Mesendoderm (in vitro differentiated cells): ENCODE measurements around the gene PREX1.

Experiments used
- DNase-seq: peaks from one replicate; pipeline ENCODE4 v3.0.0; 2013
- H2AK5ac ChIP-seq: 2 replicates; pipeline ENCODE4 v1.6.1; 2013; ENCODE audit warnings: low read length, inconsistent platforms
- H2BK120ac ChIP-seq: 2 replicates; pipeline ENCODE4 v1.6.1; 2013; ENCODE audit warnings: low read depth, mild to moderate bottlenecking, low read length, moderate library complexity, mixed read lengths
- H2BK15ac ChIP-seq: replicated peaks from 2 replicates; pipeline ENCODE4 v1.6.1; 2013; ENCODE audit warnings: low read depth, mild to moderate bottlenecking, moderate library complexity
- H2BK5ac ChIP-seq: 2 replicates; pipeline ENCODE4 v1.6.1; 2013; ENCODE audit warnings: low read length, inconsistent platforms
- H3K18ac ChIP-seq: 2 replicates; pipeline ENCODE4 v1.6.1; 2013; ENCODE audit warnings: mild to moderate bottlenecking, low read length, mixed read lengths
- H3K23ac ChIP-seq: one replicate; pipeline ENCODE4 v1.6.1; 2013; ENCODE audit warnings: low read length
- H3K27ac ChIP-seq: 2 replicates; pipeline ENCODE4 v1.5.1; 2013; ENCODE audit warnings: low read depth, mild to moderate bottlenecking, inconsistent platforms, low read length, moderate library complexity
- H3K27me3 ChIP-seq: 2 replicates; pipeline ENCODE4 v1.6.1; 2013; ENCODE audit warnings: low read length, control low read depth, mild to moderate bottlenecking, inconsistent platforms; ENCODE audit not compliant: insufficient read depth, poor library complexity
- H3K36me3 ChIP-seq: 2 replicates; pipeline ENCODE4 v1.6.1; 2013; ENCODE audit warnings: low read length, inconsistent platforms; ENCODE audit not compliant: control insufficient read depth, insufficient read depth
- H3K4ac ChIP-seq: one replicate; pipeline ENCODE4 v1.6.1; 2013; ENCODE audit warnings: low read depth, mild to moderate bottlenecking, low read length, moderate library complexity
- H3K4me1 ChIP-seq: 2 replicates; pipeline ENCODE4 v1.6.1; 2013; ENCODE audit warnings: low read depth, low read length, inconsistent platforms; ENCODE audit not compliant: control insufficient read depth
- H3K4me2 ChIP-seq: 2 replicates; pipeline ENCODE4 v1.6.1; 2013; ENCODE audit warnings: low read length
- H3K4me3 ChIP-seq: 2 replicates; pipeline ENCODE4 v1.5.1; 2013; ENCODE audit warnings: mild to moderate bottlenecking, low read length
- H3K56ac ChIP-seq: one replicate; pipeline ENCODE4 v1.6.1; 2013; ENCODE audit warnings: low read length
- H3K79me1 ChIP-seq: 2 replicates; pipeline ENCODE4 v1.6.1; 2013; ENCODE audit warnings: low read length, inconsistent platforms
- H3K79me2 ChIP-seq: 2 replicates; pipeline ENCODE4 v1.6.1; 2013; ENCODE audit warnings: mild to moderate bottlenecking, low read length; ENCODE audit not compliant: control insufficient read depth, insufficient read depth
- H3K9ac ChIP-seq: 2 replicates; pipeline ENCODE4 v1.6.1; 2013; ENCODE audit warnings: low read length, inconsistent platforms
- H4K5ac ChIP-seq: one replicate; pipeline ENCODE4 v1.6.1; 2013; ENCODE audit warnings: low read length
- H4K8ac ChIP-seq: one replicate; pipeline ENCODE4 v1.6.1; 2013; ENCODE audit warnings: low read depth, mild to moderate bottlenecking, control low read depth, low read length, moderate library complexity
- WGBS: extraction: QIAGEN DNeasy Blood & Tissue Kit; methylation state at CpG from one replicate; pipeline ENCODE4 v1.1.7; 2013; ENCODE audit warnings: low lambda C conversion rate, missing lambda C conversion rate; ENCODE audit not compliant: insufficient coverage; ENCODE audit errors: extremely low coverage; 5-methylcytosine and 5-hydroxymethylcytosine counted together

Gene PREX1

DNA sequence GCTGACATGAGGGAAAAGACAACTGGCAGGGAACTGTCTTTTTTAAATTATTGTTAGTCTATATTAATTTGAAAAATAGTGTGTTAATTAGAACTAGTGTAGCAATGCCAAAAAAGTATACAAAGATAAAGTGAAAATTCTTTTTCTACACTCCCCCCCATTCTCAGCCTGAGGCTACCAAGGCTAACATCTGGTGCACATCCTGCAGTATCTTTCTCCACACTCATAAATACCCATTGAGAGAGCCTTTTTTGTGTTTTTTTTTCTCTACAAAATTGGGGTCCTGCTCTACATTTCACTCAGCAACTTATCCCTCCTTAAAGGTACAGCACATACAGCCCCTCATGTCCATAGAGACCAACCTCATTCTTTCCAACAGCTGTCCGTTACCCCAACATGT is 20.7 kb downstream of the PREX1 start:
- no peak overlapping the region for H3K18ac ChIP-seq
- H3K4ac ChIP-seq = no peak overlapping the region
- no peak overlapping the region for H2AK5ac ChIP-seq
- H3K27me3 ChIP-seq = no peaks in the 10 kb centered on the region
- H4K5ac ChIP-seq = no peak overlapping the region
- H3K36me3 ChIP-seq = no peaks in the 10 kb centered on the region
- H3K4me2 ChIP-seq = no peak overlapping the region
- H3K79me2 ChIP-seq = peaks cover 82% of the 10 kb centered on the region
- peaks cover 67% of the 10 kb centered on the region for H3K79me1 ChIP-seq
- no peak overlapping the region for H2BK120ac ChIP-seq
- no peak overlapping the region for H2BK15ac ChIP-seq
- H3K56ac ChIP-seq = no peak overlapping the region
- no peak overlapping the region for H3K9ac ChIP-seq
- H2BK5ac ChIP-seq = no peak overlapping the region
- no peak overlapping the region for H3K23ac ChIP-seq
- WGBS = no CpG with 5 or more reads among the region's 1 CpG
- H3K4me1 ChIP-seq = no peaks in the 10 kb centered on the region
- no peak overlapping the region for H3K27ac ChIP-seq
- no peak for DNase-seq
- H4K8ac ChIP-seq = no peak overlapping the region
- no peak overlapping the region for H3K4me3 ChIP-seq

DNA sequence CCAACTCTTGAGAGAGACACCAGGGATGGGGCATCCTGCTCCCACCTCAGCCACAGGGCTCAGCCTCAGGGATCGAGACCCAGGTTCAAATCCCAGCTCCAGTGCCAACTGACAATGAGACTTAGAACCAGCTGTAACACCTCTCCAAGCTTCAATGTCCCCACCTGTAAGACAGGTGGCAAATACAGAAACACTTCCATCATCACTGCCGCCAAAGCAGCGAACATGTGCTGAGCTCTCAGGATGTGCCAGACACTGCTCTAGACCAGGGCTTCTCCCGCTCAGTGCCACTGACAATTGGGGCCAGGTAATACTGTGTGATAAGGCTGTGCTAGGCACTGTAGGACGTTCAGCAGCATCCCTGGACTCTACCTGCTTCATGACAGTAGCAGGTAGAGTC is 22.1 kb downstream of the PREX1 start:
- H3K23ac ChIP-seq = no peak overlapping the region
- H3K56ac ChIP-seq = no peak overlapping the region
- H3K4me3 ChIP-seq = no peak overlapping the region
- peaks cover 85% of the 10 kb centered on the region for H3K79me2 ChIP-seq
- WGBS = no CpG with 5 or more reads among the region's 5 CpGs
- H3K36me3 ChIP-seq = no peaks in the 10 kb centered on the region
- H3K9ac ChIP-seq = no peak overlapping the region
- no peak overlapping the region for H2BK15ac ChIP-seq
- no peak overlapping the region for H3K4me2 ChIP-seq
- no peak overlapping the region for H4K5ac ChIP-seq
- DNase-seq = no peak
- H4K8ac ChIP-seq = no peak overlapping the region
- no peak overlapping the region for H2BK5ac ChIP-seq
- H3K27me3 ChIP-seq = no peaks in the 10 kb centered on the region
- peaks cover 67% of the 10 kb centered on the region for H3K79me1 ChIP-seq
- no peak overlapping the region for H2BK120ac ChIP-seq
- no peak overlapping the region for H3K4ac ChIP-seq
- H3K4me1 ChIP-seq = no peaks in the 10 kb centered on the region
- no peak overlapping the region for H2AK5ac ChIP-seq
- no peak overlapping the region for H3K18ac ChIP-seq
- H3K27ac ChIP-seq = no peak overlapping the region

GRCh38 chr20:48805286-48805685 is 22.5 kb downstream of the PREX1 start:
- no peak overlapping the region for H3K27ac ChIP-seq
- no peak overlapping the region for H3K4me2 ChIP-seq
- H2BK15ac ChIP-seq = no peak overlapping the region
- H3K79me2 ChIP-seq = peaks cover 89% of the 10 kb centered on the region
- no peak overlapping the region for H2BK5ac ChIP-seq
- no peak overlapping the region for H3K18ac ChIP-seq
- H3K4ac ChIP-seq = no peak overlapping the region
- H3K4me1 ChIP-seq = peaks cover 2% of the 10 kb centered on the region
- H3K23ac ChIP-seq = no peak overlapping the region
- H3K4me3 ChIP-seq = no peak overlapping the region
- H4K8ac ChIP-seq = no peak overlapping the region
- no CpG with 5 or more reads among the region's 8 CpGs for WGBS
- no peaks in the 10 kb centered on the region for H3K27me3 ChIP-seq
- peaks cover 70% of the 10 kb centered on the region for H3K79me1 ChIP-seq
- H3K56ac ChIP-seq = no peak overlapping the region
- no peak overlapping the region for H2BK120ac ChIP-seq
- DNase-seq = no peak
- H4K5ac ChIP-seq = no peak overlapping the region
- no peak overlapping the region for H3K9ac ChIP-seq
- H2AK5ac ChIP-seq = no peak overlapping the region
- H3K36me3 ChIP-seq = no peaks in the 10 kb centered on the region

GRCh38 chr20:48804300-48804980 is 23.4 kb downstream of the PREX1 start:
- WGBS = no CpG with 5 or more reads among the region's 16 CpGs
- H3K36me3 ChIP-seq = no peaks in the 10 kb centered on the region

GRCh38 chr20:48803176-48804053 is 24.4 kb downstream of the PREX1 start:
- H3K36me3 ChIP-seq = no peaks in the 10 kb centered on the region
- H2AK5ac ChIP-seq = no peak overlapping the region
- no peak overlapping the region for H3K4me3 ChIP-seq
- no peak overlapping the region for H3K27ac ChIP-seq
- H3K9ac ChIP-seq = no peak overlapping the region
- H3K4ac ChIP-seq = no peak overlapping the region
- peaks cover 15% of the 10 kb centered on the region for H3K4me1 ChIP-seq
- H3K79me2 ChIP-seq = peaks cover 87% of the 10 kb centered on the region
- no peak overlapping the region for H2BK5ac ChIP-seq
- H2BK120ac ChIP-seq = no peak overlapping the region
- H3K79me1 ChIP-seq = peaks cover 68% of the 10 kb centered on the region
- no peak overlapping the region for H4K5ac ChIP-seq
- no peak for DNase-seq
- H3K23ac ChIP-seq = no peak overlapping the region
- no peak overlapping the region for H3K18ac ChIP-seq
- no peak overlapping the region for H4K8ac ChIP-seq
- H3K56ac ChIP-seq = no peak overlapping the region
- no peaks in the 10 kb centered on the region for H3K27me3 ChIP-seq
- no peak overlapping the region for H2BK15ac ChIP-seq
- no CpG with 5 or more reads among the region's 10 CpGs for WGBS
- no peak overlapping the region for H3K4me2 ChIP-seq

More at GRCh38 chr20:48804300-48804980, 23.4 kb downstream of the PREX1 start:
- H3K4ac ChIP-seq = no peak overlapping the region
- no peak overlapping the region for H3K18ac ChIP-seq
- H4K5ac ChIP-seq = no peak overlapping the region
- H3K4me1 ChIP-seq = peaks cover 9% of the 10 kb centered on the region
- no peak overlapping the region for H4K8ac ChIP-seq
- H3K4me3 ChIP-seq = no peak overlapping the region
- H2AK5ac ChIP-seq = no peak overlapping the region
- no peak overlapping the region for H3K56ac ChIP-seq
- no peak overlapping the region for H3K23ac ChIP-seq
- peaks cover 90% of the 10 kb centered on the region for H3K79me2 ChIP-seq
- H2BK5ac ChIP-seq = no peak overlapping the region
- no peak overlapping the region for H3K4me2 ChIP-seq
- H3K27ac ChIP-seq = no peak overlapping the region
- no peak overlapping the region for H2BK15ac ChIP-seq
- H2BK120ac ChIP-seq = no peak overlapping the region
- H3K79me1 ChIP-seq = peaks cover 73% of the 10 kb centered on the region
- DNase-seq = no peak
- no peaks in the 10 kb centered on the region for H3K27me3 ChIP-seq
- no peak overlapping the region for H3K9ac ChIP-seq
